Naive B cell (primary cell): ENCODE data around the gene KLC1. TPM values are rescaled to one million over a fixed set of nuclear protein-coding genes. Genes with fewer than 3 reads are reported as not detected.

Experiments
- ATAC-seq, 2 donors: fragments of 150-1000 bp; cut with Tn5 transposase; 2 replicates each; pipeline ENCODE4 v1.10.0; 2021; ENCODE audit warnings: low read depth in 2 of 2, mild to moderate bottlenecking in 2 of 2, moderate library complexity in 2 of 2
- DNase-seq: peaks from one replicate; pipeline ENCODE4 v3.0.0; 2022
- H3K27ac Mint-ChIP-seq, 6 donors: one replicate each; pipeline ENCODE4 v1.8.0; 2020 to 2022; ENCODE audit warnings: mild to moderate bottlenecking in 6 of 6, mixed read lengths in 6 of 6, moderate library complexity in 5 of 6, inconsistent platforms in 2 of 6
- H3K27me3 Mint-ChIP-seq, 3 donors: one replicate each; pipeline ENCODE4 v1.8.0; 2021 to 2022; ENCODE audit warnings: mixed read lengths in 3 of 3, mild to moderate bottlenecking in 1 of 3
- H3K36me3 Mint-ChIP-seq, 2 donors: one replicate each; pipeline ENCODE4 v1.8.0; 2020 to 2022; ENCODE audit warnings: mixed read lengths in 2 of 2, inconsistent platforms in 1 of 2, mild to moderate bottlenecking in 1 of 2
- H3K4me1 Mint-ChIP-seq, 3 donors: one replicate each; pipeline ENCODE4 v1.8.0; 2020 to 2022; ENCODE audit warnings: mixed read lengths in 3 of 3, inconsistent platforms in 1 of 3, mild to moderate bottlenecking in 1 of 3, moderate library complexity in 1 of 3
- H3K4me3 Mint-ChIP-seq, 8 donors: one replicate each; pipeline ENCODE4 v1.8.0; 2020 to 2022; ENCODE audit warnings: mild to moderate bottlenecking in 8 of 8, mixed read lengths in 8 of 8, moderate library complexity in 8 of 8, inconsistent platforms in 2 of 8
- H3K9me3 Mint-ChIP-seq, 7 donors: one replicate each; pipeline ENCODE4 v1.8.0; 2020 to 2022; ENCODE audit warnings: mixed read lengths in 7 of 7, mild to moderate bottlenecking in 5 of 7, inconsistent platforms in 2 of 7, moderate library complexity in 1 of 7
- polyA plus RNA-seq, 6 donors: library from polyadenylated mRNA; unstranded; fragments of 300-500 nt; fragmentation: Illumina TruSeq; gene quantifications; one replicate each; pipeline ENCODE4 v1.2.3, GENCODE V29; 2021; ENCODE audit warnings: low read depth in 6 of 6

Gene KLC1
- polyA plus RNA-seq, 6 donors from 2014 or later, result 25.9 to 90.4 (median 56.2) TPM

GRCh38 chr14:103656031-103656755 lies 27.2 kb downstream of the KLC1 start:
- DNase-seq (no peak), ATAC-seq (no peak)
- Mint-ChIP-seq H3K36me3 (peaks cover 15 to 20% of the 10 kb centered on the region in 2 donors), H3K4me3 (no peak overlapping the region), H3K4me1 (peaks cover 10 to 21% (median 16%) of the 10 kb centered on the region in 3 donors), H3K9me3 (no peaks in the 10 kb centered on the region), H3K27me3 (no peaks in the 10 kb centered on the region), H3K27ac (peak overlapping the region in 2 of 6 donors; percentile 62 to 64)

DNA sequence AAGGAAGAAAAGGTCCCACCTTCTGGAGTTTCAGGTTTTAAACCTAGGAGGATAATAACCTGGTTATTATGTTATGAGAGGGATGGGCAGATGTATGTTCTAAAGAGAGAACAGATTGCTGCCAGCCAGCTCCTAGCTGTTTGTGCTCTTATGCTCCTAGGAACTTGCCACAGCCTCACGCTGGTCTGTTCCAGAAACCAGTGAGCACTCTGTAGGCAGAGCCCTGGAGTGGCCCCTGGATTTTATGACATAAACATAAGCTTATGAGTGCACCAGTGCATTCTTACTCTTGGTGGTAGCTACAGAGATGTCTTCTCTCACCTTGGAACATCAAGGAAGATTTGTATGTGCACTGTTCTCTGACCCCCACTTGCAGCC lies 27.7 kb downstream of the KLC1 start:
- Mint-ChIP-seq H3K27me3 (no peaks in the 10 kb centered on the region), H3K4me1 (peaks cover 11 to 15% (median 14%) of the 10 kb centered on the region in 3 donors), H3K27ac (peak overlapping the region in 2 of 6 donors; percentile 50 to 71), H3K4me3 (no peak overlapping the region), H3K9me3 (no peaks in the 10 kb centered on the region), H3K36me3 (peaks cover 16 to 20% of the 10 kb centered on the region in 2 donors)
- ATAC-seq (no peak), DNase-seq (no peak)

GRCh38 chr14:103657471-103657870 lies 28.5 kb downstream of the KLC1 start:
- H3K27me3 Mint-ChIP-seq, result no peaks in the 10 kb centered on the region
- H3K9me3 Mint-ChIP-seq, result no peaks in the 10 kb centered on the region
- DNase-seq (no peak), ATAC-seq (no peak)
- H3K27ac Mint-ChIP-seq, result peak overlapping the region in 1 of 6 donors; percentile 71
- peaks cover 20% of the 10 kb centered on the region in 2 donors for H3K36me3 Mint-ChIP-seq
- H3K4me3 Mint-ChIP-seq, result no peak overlapping the region
- H3K4me1 Mint-ChIP-seq, result peaks cover 9 to 11% (median 11%) of the 10 kb centered on the region in 3 donors

DNA sequence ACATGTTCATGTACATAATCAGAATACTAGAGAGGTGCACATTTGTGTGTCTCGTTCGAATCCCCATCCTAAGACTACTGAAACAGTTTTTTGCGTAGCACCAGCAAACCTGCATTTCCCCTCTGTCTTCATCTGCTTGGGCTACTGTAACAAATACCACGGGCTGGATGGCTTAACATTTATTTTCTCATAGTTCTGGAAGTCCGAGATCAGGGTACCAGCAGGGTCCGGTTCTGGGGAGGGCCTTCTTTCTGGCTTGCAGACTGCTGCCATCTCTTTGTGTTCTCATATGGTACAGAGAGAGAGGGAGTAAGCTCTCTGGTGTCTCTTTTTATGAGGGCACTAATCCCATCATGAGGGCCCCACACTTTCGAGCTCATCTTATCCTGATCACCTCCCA lies 30.6 kb downstream of the KLC1 start:
- ATAC-seq, result no peak
- no peak for DNase-seq

GRCh38 chr14:103662029-103662428 lies 33.0 kb downstream of the KLC1 start:
- no peaks in the 10 kb centered on the region for H3K27me3 Mint-ChIP-seq
- no peak for ATAC-seq
- no peaks in the 10 kb centered on the region for H3K9me3 Mint-ChIP-seq
- H3K36me3 Mint-ChIP-seq, result peaks cover 8 to 15% of the 10 kb centered on the region in 2 donors
- H3K4me3 Mint-ChIP-seq, result no peak overlapping the region
- DNase-seq, result no peak
- peaks cover 0 to 3% (median 0%) of the 10 kb centered on the region in 3 donors for H3K4me1 Mint-ChIP-seq
- H3K27ac Mint-ChIP-seq, result peak overlapping the region in 2 of 6 donors; percentile 9 to 47

More for the DNA sequence above, 30.6 kb downstream of the KLC1 start:
- H3K27me3 Mint-ChIP-seq, result no peaks in the 10 kb centered on the region
- H3K9me3 Mint-ChIP-seq, result no peaks in the 10 kb centered on the region
- peaks cover 4 to 5% (median 5%) of the 10 kb centered on the region in 3 donors for H3K4me1 Mint-ChIP-seq
- H3K36me3 Mint-ChIP-seq, result peaks cover 10 to 17% of the 10 kb centered on the region in 2 donors
- H3K4me3 Mint-ChIP-seq, result no peak overlapping the region
- H3K27ac Mint-ChIP-seq, result peak overlapping the region in 1 of 6 donors; percentile 72

GRCh38 chr14:103662591-103662990 lies 33.6 kb downstream of the KLC1 start:
- Mint-ChIP-seq H3K4me1 (peaks cover 0 to 3% (median 0%) of the 10 kb centered on the region in 3 donors), H3K9me3 (no peaks in the 10 kb centered on the region), H3K4me3 (no peak overlapping the region), H3K27me3 (no peaks in the 10 kb centered on the region), H3K27ac (no peak overlapping the region), H3K36me3 (peaks cover 8 to 15% of the 10 kb centered on the region in 2 donors)
- no peak for DNase-seq
- ATAC-seq, result no peak

DNA sequence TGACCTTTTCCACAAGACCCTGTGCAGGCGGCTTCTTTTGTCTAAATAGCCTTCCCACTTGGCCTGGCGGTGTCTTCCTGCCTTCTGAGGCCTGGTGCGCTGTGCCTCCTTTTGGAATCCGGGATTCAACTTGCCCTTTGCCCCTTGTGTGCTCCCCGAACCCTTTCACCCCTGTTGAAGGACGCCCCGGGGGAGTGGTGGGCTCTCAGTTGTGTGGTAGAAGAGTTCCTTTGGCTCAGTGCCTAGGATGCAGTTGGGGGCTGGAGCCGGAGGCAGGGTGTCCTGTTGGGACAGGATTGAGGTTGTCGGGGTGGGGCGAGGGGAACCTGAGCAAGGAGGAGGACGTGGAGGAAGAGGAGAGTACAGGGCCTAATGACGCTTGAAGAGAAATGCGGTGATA lies 34.5 kb downstream of the KLC1 start:
- ATAC-seq (no peak), DNase-seq (no peak)
- Mint-ChIP-seq H3K9me3 (no peaks in the 10 kb centered on the region), H3K27ac (peak overlapping the region in 2 of 6 donors; percentile 8 to 41), H3K36me3 (peaks cover 8 to 15% of the 10 kb centered on the region in 2 donors), H3K4me3 (peak overlapping the region in 1 of 8 donors; percentile 66), H3K4me1 (peaks cover 0 to 3% (median 0%) of the 10 kb centered on the region in 3 donors), H3K27me3 (no peaks in the 10 kb centered on the region)

DNA sequence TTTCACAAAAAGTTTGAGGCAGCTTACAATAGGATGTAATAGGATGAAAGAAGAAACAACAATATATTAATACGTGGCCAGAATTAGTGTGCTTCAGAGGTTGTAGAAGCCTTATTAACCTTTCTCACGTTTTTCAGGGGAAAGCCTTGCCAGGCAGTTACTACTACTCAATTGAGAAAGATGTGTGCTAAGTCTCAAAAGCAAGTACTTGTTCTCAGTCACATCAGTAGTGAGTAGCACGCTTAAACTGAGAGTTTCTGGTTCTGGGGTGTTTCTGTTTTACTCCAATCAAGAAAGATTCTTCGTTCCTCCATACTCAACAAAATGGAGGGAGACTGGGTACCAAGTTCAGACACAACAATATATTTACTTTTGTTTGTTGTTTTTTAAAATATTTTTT lies 38.7 kb downstream of the KLC1 start:
- no peak for DNase-seq
- no peak for ATAC-seq
- no peaks in the 10 kb centered on the region for H3K4me1 Mint-ChIP-seq
- H3K27ac Mint-ChIP-seq, result no peak overlapping the region
- peaks cover 19 to 23% of the 10 kb centered on the region in 2 donors for H3K36me3 Mint-ChIP-seq
- H3K4me3 Mint-ChIP-seq, result no peak overlapping the region
- H3K9me3 Mint-ChIP-seq, result no peaks in the 10 kb centered on the region
- no peaks in the 10 kb centered on the region for H3K27me3 Mint-ChIP-seq

DNA sequence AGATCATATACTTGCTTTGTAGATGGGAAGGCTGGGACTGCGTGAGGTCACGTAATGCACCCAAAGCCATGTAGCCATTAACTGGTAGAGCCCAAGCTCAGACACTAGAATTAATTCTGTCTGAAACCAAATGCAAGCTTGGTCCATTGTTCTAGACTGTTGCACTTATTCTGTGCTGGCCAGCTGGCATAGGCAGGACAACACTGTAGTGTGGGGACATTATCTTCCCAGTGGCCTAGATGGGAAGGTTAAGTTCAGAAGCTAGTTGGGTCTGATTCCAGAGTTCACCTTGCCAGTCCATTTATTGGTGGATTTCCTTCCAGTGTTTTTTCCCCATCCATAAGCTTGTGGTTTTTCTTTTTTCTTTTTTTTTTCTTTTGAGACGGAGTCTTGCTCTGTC lies 39.1 kb downstream of the KLC1 start:
- no peaks in the 10 kb centered on the region for H3K27me3 Mint-ChIP-seq
- no peaks in the 10 kb centered on the region for H3K4me1 Mint-ChIP-seq
- ATAC-seq, result no peak
- H3K36me3 Mint-ChIP-seq, result peaks cover 23 to 26% of the 10 kb centered on the region in 2 donors
- no peak overlapping the region for H3K27ac Mint-ChIP-seq
- H3K4me3 Mint-ChIP-seq, result peak overlapping the region in 1 of 8 donors; percentile 44
- DNase-seq, result no peak
- no peaks in the 10 kb centered on the region for H3K9me3 Mint-ChIP-seq

GRCh38 chr14:103669370-103669769 lies 40.4 kb downstream of the KLC1 start:
- DNase-seq (no peak), ATAC-seq (no peak)
- peaks cover 23 to 33% of the 10 kb centered on the region in 2 donors for H3K36me3 Mint-ChIP-seq
- no peak overlapping the region for H3K4me3 Mint-ChIP-seq
- H3K27me3 Mint-ChIP-seq, result no peaks in the 10 kb centered on the region
- H3K9me3 Mint-ChIP-seq, result no peaks in the 10 kb centered on the region
- no peak overlapping the region for H3K27ac Mint-ChIP-seq
- H3K4me1 Mint-ChIP-seq, result peaks cover 0 to 3% (median 0%) of the 10 kb centered on the region in 3 donors

- Mint-ChIP-seq H3K27ac (peak overlapping the region in 2 of 6 donors; percentile 27 to 57), H3K4me1 (peaks cover 0 to 3% (median 0%) of the 10 kb centered on the region in 3 donors), H3K27me3 (no peaks in the 10 kb centered on the region), H3K36me3 (peaks cover 27 to 42% of the 10 kb centered on the region in 2 donors), H3K9me3 (no peaks in the 10 kb centered on the region), H3K4me3 (no peak overlapping the region)
- no peak for ATAC-seq
- DNase-seq, result no peak
Observed at GRCh38 chr14:103671911-103672310, 42.9 kb downstream of the KLC1 start.

GRCh38 chr14:103675957-103676356 lies 46.9 kb downstream of the KLC1 start:
- H3K4me1 Mint-ChIP-seq, result peaks cover 12 to 15% (median 12%) of the 10 kb centered on the region in 3 donors
- ATAC-seq (no peak), DNase-seq (no peak)
- H3K27me3 Mint-ChIP-seq, result no peaks in the 10 kb centered on the region
- no peak overlapping the region for H3K27ac Mint-ChIP-seq
- H3K36me3 Mint-ChIP-seq, result peaks cover 26 to 35% of the 10 kb centered on the region in 2 donors
- no peak overlapping the region for H3K4me3 Mint-ChIP-seq
- no peaks in the 10 kb centered on the region for H3K9me3 Mint-ChIP-seq

GRCh38 chr14:103676881-103677675 lies 48.1 kb downstream of the KLC1 start:
- no peaks in the 10 kb centered on the region for H3K27me3 Mint-ChIP-seq

More at GRCh38 chr14:103676881-103677675, 48.1 kb downstream of the KLC1 start:
- Mint-ChIP-seq H3K4me1 (peaks cover 12 to 15% (median 12%) of the 10 kb centered on the region in 3 donors), H3K36me3 (peaks cover 20 to 29% of the 10 kb centered on the region in 2 donors), H3K4me3 (no peak overlapping the region), H3K9me3 (no peaks in the 10 kb centered on the region), H3K27ac (peak overlapping the region in 3 of 6 donors; percentile 7 to 64 (median 57))
- DNase-seq, result no peak
- ATAC-seq, result no peak
